Loucy (cell line): Measurements from ENCODE around the gene TTC39B.

Experiments
- H2AFZ ChIP-seq: fragments of 200-600 bp; sonication (generic); 2 replicates; pipeline ENCODE4 v1.6.0; 2016; ENCODE audit warnings: antibody characterized with exemption, mild to moderate bottlenecking, low read length, moderate library complexity
- H3F3A ChIP-seq: fragments of 200-600 bp; 2 replicates; pipeline ENCODE4 v1.6.0; 2016; ENCODE audit warnings: antibody characterized with exemption, low read depth, mild to moderate bottlenecking
- H3K27me3 ChIP-seq: fragments of 200-600 bp; sonication (generic); 2 replicates; pipeline ENCODE4 v1.6.1; 2014; ENCODE audit warnings: low read length, mild to moderate bottlenecking; ENCODE audit not compliant: insufficient read depth, poor library complexity, severe bottlenecking
- H3K36me3 ChIP-seq: fragments of 200-600 bp; sonication (generic); 2 replicates; pipeline ENCODE4 v1.6.1; 2016; ENCODE audit warnings: low read length; ENCODE audit not compliant: insufficient read depth
- H3K4me1 ChIP-seq: fragments of 200-600 bp; sonication (generic); 2 replicates; pipeline ENCODE4 v1.5.1; 2014; ENCODE audit warnings: low read length, mild to moderate bottlenecking; ENCODE audit not compliant: insufficient read depth, poor library complexity, severe bottlenecking
- H3K4me2 ChIP-seq: fragments of 200-600 bp; sonication (generic); 2 replicates; pipeline ENCODE4 v1.6.0; 2014; ENCODE audit warnings: antibody characterized with exemption, low read length, low read depth, mild to moderate bottlenecking; ENCODE audit not compliant: poor library complexity, severe bottlenecking
- H3K4me3 ChIP-seq: fragments of 200-600 bp; sonication (generic); 2 replicates; pipeline ENCODE4 v1.5.1; 2014; ENCODE audit warnings: low read length, mild to moderate bottlenecking, mixed read lengths; ENCODE audit not compliant: poor library complexity, severe bottlenecking
- H3K79me2 ChIP-seq: fragments of 200-600 bp; sonication (generic); 2 replicates; pipeline ENCODE4 v1.6.1; 2014; ENCODE audit warnings: low read length; ENCODE audit not compliant: insufficient read depth
- H3K9ac ChIP-seq: fragments of 200-600 bp; sonication (generic); 2 replicates; pipeline ENCODE4 v1.6.0; 2014; ENCODE audit warnings: mild to moderate bottlenecking, low read depth, low read length, moderate library complexity; ENCODE audit not compliant: poor library complexity, severe bottlenecking
- H3K9me2 ChIP-seq: fragments of 200-600 bp; sonication (generic); replicated peaks from 2 replicates; pipeline ENCODE4 v1.6.1; 2016; ENCODE audit warnings: low read depth, low read length, mixed read lengths
- H3K9me3 ChIP-seq: fragments of 200-600 bp; sonication (generic); 2 replicates; pipeline ENCODE4 v1.6.1; 2014; ENCODE audit warnings: mild to moderate bottlenecking, antibody characterized with exemption, low read length, low read depth; ENCODE audit not compliant: insufficient read depth
- H4K20me1 ChIP-seq: fragments of 200-600 bp; sonication (generic); 2 replicates; pipeline ENCODE4 v1.6.0; 2014; ENCODE audit warnings: antibody characterized with exemption, low read length, mild to moderate bottlenecking; ENCODE audit not compliant: insufficient read depth, poor library complexity, severe bottlenecking
- CTCF ChIP-seq: fragments of 200-600 bp; sonication (generic); conservative IDR thresholded peaks from 2 replicates; pipeline ENCODE4 v1.5.1; 2014; ENCODE audit warnings: mild to moderate bottlenecking, antibody characterized with exemption, low read length
- EZH2phosphoT487 ChIP-seq: fragments of 200-600 bp; IDR thresholded peaks from 2 replicates; pipeline ENCODE4 v1.6.1; 2018; ENCODE audit warnings: antibody characterized with exemption, mild to moderate bottlenecking, moderate library complexity, borderline replicate concordance

TTC39B gene

GRCh38 chr9:15278091-15278687, 28.8 kb downstream of the TTC39B start:
- no peaks in the 10 kb centered on the region for H4K20me1 ChIP-seq
- H3K36me3 ChIP-seq = no peaks in the 10 kb centered on the region
- H3K27me3 ChIP-seq = no peaks in the 10 kb centered on the region
- H2AFZ ChIP-seq = no peak overlapping the region
- H3K4me2 ChIP-seq = no peak overlapping the region
- TF ChIP-seq EZH2phosphoT487 = no peak
- no peak for TF ChIP-seq CTCF
- no peak overlapping the region for H3K4me3 ChIP-seq
- H3K4me1 ChIP-seq = peaks cover 11% of the 10 kb centered on the region
- no peaks in the 10 kb centered on the region for H3F3A ChIP-seq
- no peak overlapping the region for H3K9ac ChIP-seq
- no peaks in the 10 kb centered on the region for H3K9me2 ChIP-seq
- peaks cover 14% of the 10 kb centered on the region; the same call in 1 of the 2 replicates for H3K79me2 ChIP-seq
- no peaks in the 10 kb centered on the region for H3K9me3 ChIP-seq

- Histone ChIP-seq H3F3A (no peaks in the 10 kb centered on the region), H3K4me3 (no peak overlapping the region), H3K4me2 (no peak overlapping the region), H3K36me3 (no peaks in the 10 kb centered on the region), H3K9ac (no peak overlapping the region), H3K9me3 (no peaks in the 10 kb centered on the region), H4K20me1 (no peaks in the 10 kb centered on the region), H3K27me3 (no peaks in the 10 kb centered on the region), H3K4me1 (peaks cover 11% of the 10 kb centered on the region), H2AFZ (no peak overlapping the region), H3K9me2 (no peaks in the 10 kb centered on the region), H3K79me2 (peaks cover 11% of the 10 kb centered on the region; the same call in 1 of the 2 replicates)
- TF ChIP-seq CTCF = peak; percentile 75
- TF ChIP-seq EZH2phosphoT487 = no peak
Measured at GRCh38 chr9:15277400-15278090, 29.5 kb downstream of the TTC39B start.

GRCh38 chr9:15276328-15276938, 30.6 kb downstream of the TTC39B start:
- Histone ChIP-seq H3K9me2 (no peaks in the 10 kb centered on the region), H3F3A (no peaks in the 10 kb centered on the region), H3K9me3 (no peaks in the 10 kb centered on the region), H3K4me3 (no peak overlapping the region), H3K4me2 (no peak overlapping the region), H3K9ac (no peak overlapping the region), H2AFZ (no peak overlapping the region), H3K4me1 (peaks cover 11% of the 10 kb centered on the region), H3K79me2 (peaks cover 5% of the 10 kb centered on the region; the same call in 1 of the 2 replicates), H3K36me3 (no peaks in the 10 kb centered on the region), H3K27me3 (no peaks in the 10 kb centered on the region), H4K20me1 (no peaks in the 10 kb centered on the region)
- TF ChIP-seq EZH2phosphoT487 (no peak), CTCF (no peak)
